Erythroblast (primary cell): ENCODE measurements around the gene SAA4.
"Not testable (repeated sequence)": the region's sequence is repeated elsewhere in the genome, so short reads cannot be mapped to it uniquely, and the experiment has no call there.

Source experiments
- DNase-seq, 2 experiments: peaks; one replicate each; lab custom pipeline; 2025; lab: John Stamatoyannopoulos, UW
- GATA1 ChIP-seq: IDR thresholded peaks from 2 replicates; pipeline ENCODE4 v1.6.1; 2011; ENCODE audit warnings: low read depth, mild to moderate bottlenecking, control low read depth, low read length, moderate library complexity
- POLR2A ChIP-seq: IDR thresholded peaks from 2 replicates; pipeline ENCODE4 v1.6.1; 2011; ENCODE audit warnings: mild to moderate bottlenecking, low read length

The SAA4 gene, protein sequence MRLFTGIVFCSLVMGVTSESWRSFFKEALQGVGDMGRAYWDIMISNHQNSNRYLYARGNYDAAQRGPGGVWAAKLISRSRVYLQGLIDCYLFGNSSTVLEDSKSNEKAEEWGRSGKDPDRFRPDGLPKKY

GRCh38 chr11:18236664-18237356 lies at the start of gene SAA4:
Gene SAA4, minus strand, starts transcription at chr11:18236802. Its CDS starts 876 bp downstream, at chr11:18235926.
- TF ChIP-seq POLR2A (no peak), GATA1 (no peak)

DNA sequence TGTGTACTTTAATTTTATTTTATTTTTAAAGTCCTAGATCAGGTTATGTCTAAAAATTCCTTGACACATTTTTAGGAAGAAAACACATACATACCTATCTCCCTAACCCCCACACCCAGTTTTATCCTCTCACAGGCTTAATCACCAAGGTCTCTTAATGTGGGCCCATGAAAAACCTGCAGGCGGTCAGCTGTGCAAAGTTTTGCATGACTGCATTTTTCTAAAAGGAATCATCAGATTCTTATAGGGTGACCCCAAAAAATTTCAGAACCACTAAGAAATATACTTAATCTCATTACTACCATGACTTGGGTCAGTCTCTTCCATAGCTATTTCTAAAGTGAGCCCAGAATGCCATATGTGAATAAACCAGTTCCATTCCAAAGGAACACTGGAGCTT lies 49.2 kb upstream of the SAA4 start:
- TF ChIP-seq GATA1 (no peak), POLR2A (no peak)
- no peak for DNase-seq

More at GRCh38 chr11:18236664-18237356, at the start of gene SAA4:
- no peak for DNase-seq

DNA sequence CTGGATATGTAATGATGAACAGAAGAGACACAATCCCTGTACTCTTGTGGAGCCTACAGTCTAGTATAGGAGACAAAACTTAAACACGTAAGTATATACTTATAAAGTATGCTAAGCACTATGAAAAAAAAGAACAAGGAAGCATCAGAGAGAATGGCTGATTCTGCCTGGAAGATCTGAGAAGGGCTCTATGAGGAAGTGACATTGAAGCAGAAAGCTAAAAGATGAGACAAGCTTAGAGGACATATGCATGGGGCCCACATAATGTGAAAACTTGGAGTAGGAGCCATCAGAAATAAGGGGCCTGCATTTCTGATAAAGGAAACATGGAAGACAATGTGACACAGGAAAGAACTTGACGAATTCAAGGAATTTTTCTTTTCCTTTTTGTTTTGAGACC lies 46.0 kb upstream of the SAA4 start:
- no peak for DNase-seq
- no peak for TF ChIP-seq GATA1
- no peak for TF ChIP-seq POLR2A

GRCh38 chr11:18280438-18281045 lies 43.9 kb upstream of the SAA4 start:
- DNase-seq = no peak
- no peak for TF ChIP-seq POLR2A
- TF ChIP-seq GATA1 = no peak

DNA sequence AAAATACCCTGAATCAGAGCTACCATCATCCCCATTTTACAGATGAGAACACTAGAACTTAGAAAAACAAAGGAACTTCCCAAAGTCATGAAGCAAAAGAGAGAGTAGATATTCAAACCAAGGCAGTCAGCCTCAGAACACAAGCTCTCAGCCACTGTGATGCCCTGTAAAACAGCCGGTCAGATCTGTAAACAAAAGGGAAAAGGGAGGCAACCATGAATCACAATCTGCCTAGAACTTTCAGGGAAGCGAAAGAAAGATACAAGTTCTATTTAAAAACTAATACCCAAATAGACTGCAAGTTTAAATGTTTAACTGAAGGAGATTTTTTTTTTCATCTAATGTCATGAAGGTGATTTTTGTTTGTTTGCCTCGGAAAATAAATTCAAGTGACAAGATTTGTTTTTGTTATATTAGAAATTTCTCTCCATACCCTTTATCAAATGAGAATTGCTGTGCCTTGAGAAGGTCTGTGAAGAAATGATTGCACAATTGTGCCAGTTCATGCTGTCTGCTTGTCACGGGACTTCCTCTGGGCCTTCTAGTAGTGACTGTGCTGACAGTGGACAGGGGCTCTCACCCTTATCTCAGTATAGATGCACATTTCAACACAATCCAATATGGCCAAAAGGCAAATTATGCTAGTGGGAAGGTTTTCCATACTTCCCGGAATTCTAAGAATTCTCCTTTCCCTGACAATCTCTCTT lies 41.1 kb upstream of the SAA4 start:
- DNase-seq = peak; percentile 21 to 23
- TF ChIP-seq POLR2A (no peak), GATA1 (no peak)

- DNase-seq = no peak
Observed at GRCh38 chr11:18271206-18271605, 34.6 kb upstream of the SAA4 start.

DNA sequence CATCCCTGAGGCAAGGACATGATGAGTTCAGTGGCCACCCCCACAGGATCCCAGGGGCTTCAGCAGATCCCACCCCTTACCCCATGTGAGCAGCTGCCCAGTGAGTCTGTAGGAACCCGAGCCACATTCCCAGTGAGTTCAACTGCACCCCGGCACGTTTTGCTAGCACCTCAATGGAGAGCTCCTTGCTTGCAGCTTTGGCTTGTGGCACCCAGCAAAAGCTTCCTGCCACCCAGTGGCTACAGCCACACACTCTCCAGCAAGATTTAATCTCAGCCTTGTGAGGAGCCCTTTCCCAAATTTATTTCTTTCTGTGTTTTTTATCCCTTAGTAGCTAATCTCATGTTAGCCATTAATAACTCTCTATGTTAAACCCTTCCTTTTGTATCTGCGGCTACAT lies 33.5 kb upstream of the SAA4 start:
- no peak for DNase-seq
- TF ChIP-seq GATA1 (no peak), POLR2A (no peak)

More at GRCh38 chr11:18271206-18271605, 34.6 kb upstream of the SAA4 start:
- TF ChIP-seq GATA1 (no peak), POLR2A (no peak)

DNA sequence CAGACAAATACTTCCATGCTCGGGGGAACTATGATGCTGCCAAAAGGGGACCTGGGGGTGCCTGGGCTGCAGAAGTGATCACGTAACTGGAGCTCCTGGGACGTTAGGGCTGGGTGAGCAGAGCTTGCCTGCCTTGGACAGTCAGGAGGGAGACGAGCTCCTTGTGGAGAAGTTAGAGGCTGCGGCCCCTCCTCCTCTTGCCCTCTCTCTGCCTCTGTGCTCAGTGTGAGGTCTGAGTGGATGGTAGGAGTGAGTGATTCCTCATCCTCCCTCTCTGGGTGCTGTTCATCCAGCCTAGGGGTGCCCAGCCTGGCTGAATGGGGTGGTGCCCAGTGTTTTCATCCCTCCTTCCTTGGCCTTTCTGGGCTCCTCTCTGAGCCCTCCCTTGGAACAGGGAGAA lies 32.6 kb upstream of the SAA4 start:
- DNase-seq = not testable (repeated sequence)

GRCh38 chr11:18267335-18268133 lies 30.9 kb upstream of the SAA4 start:
- not testable (repeated sequence) for DNase-seq

- no peak for TF ChIP-seq GATA1
- no peak for TF ChIP-seq POLR2A
- DNase-seq = no peak
Observed at GRCh38 chr11:18265949-18266348, 29.3 kb upstream of the SAA4 start, which contains the start of gene SAA1. Gene SAA1, plus strand, starts transcription at chr11:18266264. Its CDS starts 624 bp downstream, at chr11:18266888.

DNA sequence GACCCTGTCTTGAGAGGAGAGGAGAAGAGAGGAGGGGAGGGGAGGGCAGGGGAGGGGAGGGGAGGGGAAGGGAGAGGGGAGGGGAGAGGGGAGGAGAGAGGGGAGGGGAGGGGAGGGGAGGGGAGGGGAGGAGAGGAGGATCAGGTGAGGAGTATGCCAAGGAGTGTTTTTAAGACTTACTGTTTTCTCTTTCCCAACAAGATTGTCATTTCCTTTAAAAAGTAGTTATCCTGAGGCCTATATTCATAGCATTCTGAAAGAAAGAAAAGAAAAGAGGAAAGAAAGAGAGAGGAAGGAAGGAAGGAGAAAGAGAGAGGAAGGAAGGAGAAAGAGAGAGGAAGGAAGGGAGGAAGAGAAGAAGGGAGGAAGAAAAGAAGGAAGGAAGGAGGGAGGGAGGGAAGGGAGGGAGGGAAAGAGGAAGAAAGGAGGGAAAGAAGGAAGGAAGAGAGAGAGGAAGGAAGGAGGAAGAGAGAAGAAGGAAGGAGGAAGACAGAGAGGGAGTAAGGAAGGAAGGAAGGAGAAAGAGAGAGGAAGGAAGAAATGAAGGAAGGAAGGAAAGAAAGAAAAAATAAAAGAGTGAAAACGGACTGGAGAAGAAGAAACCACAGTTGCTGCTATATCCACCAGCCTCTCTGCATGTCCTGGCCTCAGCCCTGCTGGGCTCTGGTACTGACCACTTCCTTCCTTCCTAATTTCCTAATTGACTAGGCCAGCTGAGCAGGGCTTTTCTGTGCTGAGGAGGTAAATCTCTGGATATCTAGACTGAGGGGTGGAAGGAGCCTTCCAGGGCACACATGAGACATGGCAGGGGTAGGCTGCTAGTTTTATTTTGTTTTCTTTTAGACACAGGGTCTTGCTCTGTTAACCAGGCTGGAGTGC lies 28.3 kb upstream of the SAA4 start:
- TF ChIP-seq GATA1 = no peak
- TF ChIP-seq POLR2A = no peak
- DNase-seq = no peak

GRCh38 chr11:18264035-18264434 lies 27.4 kb upstream of the SAA4 start:
- DNase-seq = no peak
- no peak for TF ChIP-seq GATA1
- TF ChIP-seq POLR2A = no peak

DNA sequence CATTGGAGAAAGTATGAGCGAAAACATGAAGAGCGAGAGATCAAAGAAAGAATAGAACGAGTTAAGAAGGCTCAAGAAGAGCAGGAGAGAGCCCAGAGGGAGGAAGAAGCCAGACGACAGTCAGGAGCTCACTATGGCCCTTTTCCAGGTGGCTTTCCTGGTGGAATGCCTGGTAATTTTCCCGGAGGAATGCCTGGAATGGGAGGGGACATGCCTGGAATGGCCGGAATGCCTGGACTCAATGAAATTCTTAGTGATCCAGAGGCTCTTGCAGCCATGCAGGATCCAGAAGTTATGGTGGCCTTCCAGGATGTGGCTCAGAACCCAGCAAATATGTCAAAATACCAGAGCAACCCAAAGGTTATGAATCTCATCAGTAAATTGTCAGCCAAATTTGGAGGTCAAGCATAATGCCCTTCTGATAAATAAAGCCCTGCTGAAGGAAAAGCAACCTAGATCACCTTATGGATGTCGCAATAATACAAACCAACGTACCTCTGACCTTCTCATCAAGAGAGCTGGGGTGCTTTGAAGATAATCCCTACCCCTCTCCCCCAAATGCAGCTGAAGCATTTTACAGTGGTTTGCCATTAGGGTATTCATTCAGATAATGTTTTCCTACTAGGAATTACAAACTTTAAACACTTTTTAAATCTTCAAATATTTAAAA lies 26.2 kb upstream of the SAA4 start:
- not testable (repeated sequence) for DNase-seq
